ENCODE results near the gene SEBOX. TPM values are rescaled to one million over a fixed set of nuclear protein-coding genes. Genes with fewer than 3 reads are reported as not detected.

Gene SEBOX
- total and polyA plus RNA-seq, 12 donors, result not detected

- H3K4me3 ChIP-seq, result no peak overlapping the region
- no peaks in the 10 kb centered on the region for H3K9me3 ChIP-seq
- H3K4me1 ChIP-seq, result peaks cover 0 to 24% (median 6%) of the 10 kb centered on the region in 9 donors
- TF ChIP-seq, protein P1, sequence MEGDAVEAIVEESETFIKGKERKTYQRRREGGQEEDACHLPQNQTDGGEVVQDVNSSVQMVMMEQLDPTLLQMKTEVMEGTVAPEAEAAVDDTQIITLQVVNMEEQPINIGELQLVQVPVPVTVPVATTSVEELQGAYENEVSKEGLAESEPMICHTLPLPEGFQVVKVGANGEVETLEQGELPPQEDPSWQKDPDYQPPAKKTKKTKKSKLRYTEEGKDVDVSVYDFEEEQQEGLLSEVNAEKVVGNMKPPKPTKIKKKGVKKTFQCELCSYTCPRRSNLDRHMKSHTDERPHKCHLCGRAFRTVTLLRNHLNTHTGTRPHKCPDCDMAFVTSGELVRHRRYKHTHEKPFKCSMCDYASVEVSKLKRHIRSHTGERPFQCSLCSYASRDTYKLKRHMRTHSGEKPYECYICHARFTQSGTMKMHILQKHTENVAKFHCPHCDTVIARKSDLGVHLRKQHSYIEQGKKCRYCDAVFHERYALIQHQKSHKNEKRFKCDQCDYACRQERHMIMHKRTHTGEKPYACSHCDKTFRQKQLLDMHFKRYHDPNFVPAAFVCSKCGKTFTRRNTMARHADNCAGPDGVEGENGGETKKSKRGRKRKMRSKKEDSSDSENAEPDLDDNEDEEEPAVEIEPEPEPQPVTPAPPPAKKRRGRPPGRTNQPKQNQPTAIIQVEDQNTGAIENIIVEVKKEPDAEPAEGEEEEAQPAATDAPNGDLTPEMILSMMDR (IDR thresholded peaks at IDR 0.05), result no peak
- intact Hi-C loops (cut with DNase I), result loop anchor here in 1 of 10 donors (1.0 kb wide), 1 partner anchor 45 kb away; no protein-coding TSS in a partner anchor
- peaks cover 0 to 87% (median 17%) of the 10 kb centered on the region in 9 donors for H3K36me3 ChIP-seq
- 82 to 91% methylated on average over 7 of the region's 7 CpGs for WGBS, 2 donors
- H3K27ac ChIP-seq, result no peak overlapping the region
- no peak for DNase-seq
- no peaks in the 10 kb centered on the region for H3K27me3 ChIP-seq
- no peak for ATAC-seq
Measured at GRCh38 chr17:28394337-28395116, 29.5 kb upstream of the SEBOX start.

DNA sequence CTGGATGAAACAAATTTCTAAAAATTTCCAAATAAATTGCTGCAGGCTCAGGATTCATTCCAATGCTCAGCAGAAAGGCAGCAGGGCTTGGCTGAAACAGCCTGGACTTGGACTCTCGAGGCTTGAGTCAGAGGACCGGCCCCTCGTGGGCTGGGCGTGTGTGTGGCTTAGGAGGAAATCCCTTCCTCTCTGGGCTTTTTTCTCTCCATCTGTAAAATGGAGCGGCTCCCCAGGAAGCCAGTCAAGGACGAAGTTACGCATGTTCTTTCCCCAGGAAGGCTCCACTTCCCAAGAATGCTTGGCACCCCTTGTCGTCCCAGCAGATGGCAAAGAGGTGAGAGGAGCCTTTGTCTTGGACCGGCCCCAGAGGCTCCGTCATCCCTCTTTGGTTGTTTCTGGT is 27.5 kb upstream of the SEBOX start:
- peaks cover 0 to 98% (median 25%) of the 10 kb centered on the region in 9 donors for H3K36me3 ChIP-seq
- intact Hi-C loops (cut with DNase I), result no loop called here
- peaks cover 0 to 4% (median 0%) of the 10 kb centered on the region in 9 donors for H3K4me1 ChIP-seq
- no peak overlapping the region for H3K27ac ChIP-seq
- no peak for DNase-seq
- TF ChIP-seq, protein P1 (IDR thresholded peaks at IDR 0.05), result no peak
- 70 to 75% methylated on average over 10 of the region's 10 CpGs for WGBS, 2 donors
- H3K4me3 ChIP-seq, result no peak overlapping the region
- no peaks in the 10 kb centered on the region for H3K9me3 ChIP-seq
- no peaks in the 10 kb centered on the region for H3K27me3 ChIP-seq
- no peak for ATAC-seq

- no peak for DNase-seq
- ATAC-seq, result no peak
- no peak overlapping the region for H3K4me3 ChIP-seq
- intact Hi-C loops (cut with DNase I), result no loop called here
- H3K9me3 ChIP-seq, result no peaks in the 10 kb centered on the region
- WGBS, 2 donors, result 63 to 68% methylated on average over 2 of the region's 2 CpGs
- no peaks in the 10 kb centered on the region for H3K27me3 ChIP-seq
- peaks cover 0 to 96% (median 25%) of the 10 kb centered on the region in 9 donors for H3K36me3 ChIP-seq
- no peak overlapping the region for H3K27ac ChIP-seq
- TF ChIP-seq, protein P1 (IDR thresholded peaks at IDR 0.05), result no peak
- H3K4me1 ChIP-seq, result peaks cover 0 to 4% (median 0%) of the 10 kb centered on the region in 9 donors
Measured at GRCh38 chr17:28391401-28391800, 26.4 kb upstream of the SEBOX start.

- TF ChIP-seq, protein P1 (IDR thresholded peaks at IDR 0.05), result no peak
- 77 to 88% methylated on average over 1 of the region's 1 CpG for WGBS, 2 donors
- intact Hi-C loops (cut with DNase I), result no loop called here
- DNase-seq, result no peak
- no peak for ATAC-seq
- peaks cover 0 to 3% (median 0%) of the 10 kb centered on the region in 9 donors for H3K4me1 ChIP-seq
- H3K9me3 ChIP-seq, result no peaks in the 10 kb centered on the region
- no peak overlapping the region for H3K27ac ChIP-seq
- H3K36me3 ChIP-seq, result peaks cover 0 to 92% (median 25%) of the 10 kb centered on the region in 9 donors
- H3K4me3 ChIP-seq, result no peak overlapping the region
- no peaks in the 10 kb centered on the region for H3K27me3 ChIP-seq
Measured at GRCh38 chr17:28390984-28391383, 26.0 kb upstream of the SEBOX start.

Measured in heart right ventricle (tissue), 16 donors.